Fibroblast of gingiva (primary cell): ENCODE data around the gene LRBA.

Experiments used
- DNase-seq: peaks from one replicate; pipeline ENCODE4 v3.0.0-alpha.2; 2011; ENCODE audit warnings: low read depth

The LRBA gene

GRCh38 chr4:150366487-150366999 is 648.5 kb downstream of the LRBA start:
- DNase-seq, result no peak

GRCh38 chr4:150363721-150364688 is 651.1 kb downstream of the LRBA start:
- DNase-seq, result no peak

- no peak for DNase-seq
These were observed 656.4 kb downstream of the LRBA start for GRCh38 chr4:150358691-150359090.

GRCh38 chr4:150357829-150358228 is 657.3 kb downstream of the LRBA start:
- DNase-seq, result no peak

- DNase-seq, result no peak
These were observed 659.1 kb downstream of the LRBA start for GRCh38 chr4:150355858-150356455.

- no peak for DNase-seq
These were observed 659.7 kb downstream of the LRBA start for GRCh38 chr4:150355418-150355817.

GRCh38 chr4:150354214-150354796 is 660.8 kb downstream of the LRBA start:
- no peak for DNase-seq

GRCh38 chr4:150348079-150348478 is 667.0 kb downstream of the LRBA start:
- peak; percentile 61 for DNase-seq

- DNase-seq, result no peak
These were observed 669.8 kb downstream of the LRBA start for GRCh38 chr4:150345207-150345744.

GRCh38 chr4:150343796-150344195 is 671.3 kb downstream of the LRBA start:
- no peak for DNase-seq

- DNase-seq, result peak; percentile 24
These were observed 672.1 kb downstream of the LRBA start for GRCh38 chr4:150342945-150343344.

- DNase-seq, result peak; percentile 85
These were observed 677.4 kb downstream of the LRBA start for GRCh38 chr4:150337734-150338133.

- no peak for DNase-seq
These were observed 678.2 kb downstream of the LRBA start for GRCh38 chr4:150336676-150337412.

GRCh38 chr4:150332961-150333360 is 682.1 kb downstream of the LRBA start:
- no peak for DNase-seq

GRCh38 chr4:150332086-150332485 is 683.0 kb downstream of the LRBA start:
- no peak for DNase-seq

- DNase-seq, result no peak
These were observed 685.7 kb downstream of the LRBA start for GRCh38 chr4:150329373-150329772.

GRCh38 chr4:150328496-150328895 is 686.6 kb downstream of the LRBA start:
- DNase-seq, result no peak

GRCh38 chr4:150327262-150327780 is 687.8 kb downstream of the LRBA start:
- no peak for DNase-seq

- no peak for DNase-seq
These were observed 689.2 kb downstream of the LRBA start for GRCh38 chr4:150325872-150326271.

GRCh38 chr4:150323406-150324325 is 691.4 kb downstream of the LRBA start:
- peak; percentile 36 for DNase-seq
